GM18502 (cell line): ENCODE measurements around the gene STAB2.

Experiments used
- ATAC-seq: cut with Tn5 transposase; IDR thresholded peaks from one replicate; pipeline ENCODE4 v1.9.1; 2021; ENCODE audit warnings: mild to moderate bottlenecking; ENCODE audit not compliant: unreplicated experiment, poor library complexity

Gene STAB2

DNA sequence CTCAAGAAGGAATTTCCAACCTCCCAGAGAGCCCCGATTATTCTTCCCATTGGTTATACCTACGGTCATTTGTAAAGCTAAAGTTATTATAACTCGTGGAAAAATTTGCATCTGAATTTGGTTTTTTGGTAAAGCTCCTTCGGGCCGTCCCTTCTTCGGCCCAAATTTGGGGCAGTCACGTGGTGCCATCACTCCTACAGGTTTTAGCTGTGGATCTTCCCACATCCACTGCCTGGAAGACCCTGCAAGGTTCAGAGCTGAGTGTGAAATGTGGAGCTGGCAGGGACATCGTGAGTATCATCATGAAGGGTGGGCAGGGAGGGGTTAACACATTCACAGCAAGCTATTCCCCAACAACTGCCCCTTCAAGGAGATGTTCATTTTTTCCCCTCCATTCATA, 148.2 kb downstream of the STAB2 start:
- ATAC-seq = no peak

- no peak for ATAC-seq
Measured at GRCh38 chr12:103736572-103736971, 149.5 kb downstream of the STAB2 start.

DNA sequence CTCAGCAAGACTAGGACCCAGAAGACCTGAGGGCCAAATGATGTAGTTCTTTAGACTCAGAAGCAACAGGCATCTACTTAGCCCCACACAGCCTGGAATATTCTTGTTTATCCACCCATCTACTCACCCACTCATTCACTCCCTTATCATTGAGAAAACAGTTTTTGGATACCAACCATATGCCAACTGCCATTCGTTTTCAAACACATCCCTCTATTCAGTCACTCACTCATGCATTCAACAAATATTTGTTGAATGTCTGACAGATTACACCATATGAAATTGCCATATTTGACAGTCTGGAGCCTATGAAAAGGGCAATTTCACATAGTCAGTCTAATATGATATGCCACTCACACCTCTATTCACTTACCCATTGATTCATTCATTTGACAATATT, 150.8 kb downstream of the STAB2 start:
- no peak for ATAC-seq

DNA sequence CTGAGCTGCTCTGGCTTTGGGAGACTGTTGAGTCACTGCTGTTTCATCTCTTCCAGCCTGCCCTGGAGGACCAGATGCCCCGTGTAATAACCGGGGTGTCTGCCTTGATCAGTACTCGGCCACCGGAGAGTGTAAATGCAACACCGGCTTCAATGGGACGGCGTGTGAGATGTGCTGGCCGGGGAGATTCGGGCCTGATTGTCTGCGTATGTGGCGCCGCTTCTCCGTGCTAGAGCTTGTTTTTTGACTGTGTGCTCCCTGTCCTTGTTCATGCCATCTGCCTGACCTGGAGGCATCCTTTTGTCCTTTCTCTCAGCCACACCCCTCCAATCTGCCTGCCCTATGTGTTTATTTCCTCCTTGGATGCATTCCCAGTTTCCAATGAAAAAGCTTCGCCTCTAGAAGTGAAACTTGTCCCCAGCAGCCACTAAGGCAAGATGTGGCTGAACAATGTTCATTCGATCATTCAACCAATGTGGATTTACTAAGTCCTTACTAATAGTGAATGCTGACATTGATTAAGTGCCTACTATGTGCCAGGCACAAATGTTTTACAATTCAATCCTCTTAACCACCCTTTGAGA, 155.4 kb downstream of the STAB2 start:
- no peak for ATAC-seq

GRCh38 chr12:103743788-103744187, 156.7 kb downstream of the STAB2 start:
- ATAC-seq = no peak

GRCh38 chr12:103745962-103746361, 158.9 kb downstream of the STAB2 start:
- ATAC-seq = no peak

- ATAC-seq = no peak
Measured at GRCh38 chr12:103748002-103748401, 160.9 kb downstream of the STAB2 start.

DNA sequence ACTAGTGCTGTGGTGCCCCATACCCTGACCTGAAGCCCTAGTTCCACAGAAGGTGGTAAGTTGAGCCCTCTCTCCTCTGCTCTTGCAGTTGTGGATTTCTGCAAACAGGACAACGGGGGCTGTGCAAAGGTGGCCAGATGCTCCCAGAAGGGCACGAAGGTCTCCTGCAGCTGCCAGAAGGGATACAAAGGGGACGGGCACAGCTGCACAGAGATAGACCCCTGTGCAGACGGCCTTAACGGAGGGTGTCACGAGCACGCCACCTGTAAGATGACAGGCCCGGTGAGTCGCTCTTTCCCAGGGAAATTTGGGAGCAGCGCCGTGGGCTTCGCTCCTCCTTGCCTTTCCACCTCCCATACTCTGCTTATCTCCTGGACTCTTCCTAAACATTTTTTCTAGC, 161.8 kb downstream of the STAB2 start:
- no peak for ATAC-seq

DNA sequence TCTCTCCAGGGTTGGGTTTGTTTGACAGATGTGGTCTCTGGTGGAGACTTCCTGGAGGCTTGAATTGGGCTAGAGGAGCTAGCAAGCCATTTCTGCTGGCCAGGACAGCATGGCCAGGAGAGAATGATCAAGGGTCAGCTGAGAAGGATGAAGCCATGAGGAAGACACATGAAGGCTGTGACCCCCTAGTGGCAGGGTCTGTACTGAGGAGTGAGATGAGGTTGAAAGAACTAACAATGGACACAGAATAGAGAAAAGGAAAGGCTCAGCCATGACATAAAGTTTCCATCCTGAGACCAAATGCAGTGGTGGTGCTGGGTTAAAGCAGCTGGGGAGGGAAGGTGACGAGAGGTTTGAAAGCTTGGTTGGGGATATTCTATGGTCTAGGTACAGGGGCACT, 164.1 kb downstream of the STAB2 start:
- no peak for ATAC-seq

- no peak for ATAC-seq
Measured at GRCh38 chr12:103751600-103751999, 164.5 kb downstream of the STAB2 start.

- ATAC-seq = no peak
Measured at GRCh38 chr12:103755425-103755824, 168.4 kb downstream of the STAB2 start.

- no peak for ATAC-seq
Measured at GRCh38 chr12:103756443-103756842, 169.4 kb downstream of the STAB2 start.

DNA sequence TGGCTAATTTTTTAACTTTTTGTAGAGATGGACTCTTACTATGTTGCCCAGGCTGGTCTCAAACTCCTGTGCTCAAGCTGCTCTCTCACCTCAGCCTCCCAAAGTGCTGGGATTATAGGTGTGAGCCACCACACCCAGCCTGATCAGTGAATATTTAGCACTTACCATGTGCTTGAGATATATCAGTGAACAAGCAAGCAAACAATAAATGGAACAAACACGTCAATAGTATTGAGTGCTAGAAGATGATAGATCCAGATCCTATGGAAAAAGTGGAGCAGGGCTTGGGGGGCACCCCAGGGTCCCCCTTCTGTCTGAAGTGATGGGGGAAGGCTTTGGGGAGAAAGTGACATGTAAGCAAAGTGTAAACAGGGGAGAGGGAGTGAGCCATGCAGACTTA, 170.2 kb downstream of the STAB2 start:
- ATAC-seq = no peak

- no peak for ATAC-seq
Measured at GRCh38 chr12:103758310-103759089, 171.4 kb downstream of the STAB2 start.

- ATAC-seq = no peak
Measured at GRCh38 chr12:103762473-103762872, 175.4 kb downstream of the STAB2 start.

- no peak for ATAC-seq
Measured at GRCh38 chr12:103765322-103765721, 178.2 kb downstream of the STAB2 start.

DNA sequence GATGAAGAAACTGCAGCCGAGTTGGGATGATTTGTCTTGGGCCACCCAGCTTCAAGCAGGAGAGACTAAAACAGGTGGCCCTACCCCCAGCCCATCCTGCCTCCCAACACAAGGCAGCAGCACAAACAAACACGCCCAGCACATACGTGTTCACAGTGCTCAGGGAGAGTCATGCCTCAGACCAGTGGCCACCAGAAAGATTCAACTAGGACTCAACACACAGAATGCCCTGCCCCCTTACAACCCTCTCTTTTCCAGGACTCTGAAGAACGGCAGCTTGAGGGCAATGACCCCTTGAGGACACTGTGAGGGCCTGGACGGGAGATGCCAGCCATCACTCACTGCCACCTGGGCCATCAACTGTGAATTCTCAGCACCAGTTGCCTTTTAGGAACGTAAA, 179.0 kb downstream of the STAB2 start:
- no peak for ATAC-seq

DNA sequence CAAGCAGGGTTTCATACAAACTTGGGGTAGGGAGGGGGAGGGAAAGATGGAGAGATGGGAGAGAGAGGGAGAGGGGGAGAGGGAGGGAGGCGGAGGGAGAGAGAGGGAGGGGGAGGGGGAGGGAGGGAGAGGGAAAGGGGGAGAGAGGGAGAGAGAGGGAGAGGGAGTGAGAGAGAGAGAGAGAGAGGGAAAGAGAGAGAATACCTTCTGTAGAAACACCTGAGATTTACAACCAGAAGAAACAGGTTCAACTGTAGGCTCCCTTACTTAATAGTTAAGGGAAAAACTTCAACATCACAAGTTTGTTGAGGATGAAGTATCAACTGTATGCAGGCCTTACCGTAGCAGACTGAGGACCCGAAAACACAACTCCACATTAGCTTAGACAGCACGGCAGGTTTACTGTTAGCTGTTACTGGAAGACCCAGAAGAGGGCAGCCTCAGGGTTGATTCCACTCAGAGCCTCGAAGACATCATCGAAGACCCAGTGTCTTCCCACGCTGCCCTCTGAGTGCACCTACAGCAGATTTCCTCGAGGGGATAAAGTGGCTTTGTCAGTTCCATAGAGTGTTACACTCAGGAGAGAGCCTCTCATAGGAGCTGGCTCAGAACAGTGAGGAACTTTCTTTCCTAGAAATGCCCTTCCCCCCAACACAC, 181.5 kb downstream of the STAB2 start:
- no peak for ATAC-seq

- no peak for ATAC-seq
Measured at GRCh38 chr12:103769240-103769945, 182.3 kb downstream of the STAB2 start.

DNA sequence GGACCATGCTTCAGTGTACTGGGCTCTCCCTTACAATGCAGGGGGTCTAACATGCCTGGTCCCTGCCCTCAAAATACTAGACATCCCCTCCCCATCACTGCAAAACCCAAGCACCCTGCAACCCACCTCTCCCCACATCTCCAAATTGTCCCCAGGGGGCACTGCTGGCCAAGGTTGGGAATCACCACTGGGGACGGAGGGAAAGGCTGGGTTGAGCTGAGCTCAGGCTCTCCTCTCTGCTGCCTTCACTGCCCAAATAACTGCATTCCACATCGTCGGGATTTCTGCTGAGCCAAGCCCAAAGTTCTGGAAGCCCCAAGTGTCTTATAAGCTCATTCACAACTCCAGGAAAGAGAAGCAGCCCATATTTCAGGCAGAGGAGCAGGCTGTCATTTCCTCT, 184.4 kb downstream of the STAB2 start:
- no peak for ATAC-seq
